Mesenchymal stem cell (in vitro differentiated cells and primary cell): ENCODE measurements around the gene ADCY5.

Experiments used
- DNase-seq: peaks from one replicate; pipeline ENCODE4 v3.0.0-alpha.2; 2013
- H2AFZ ChIP-seq: one replicate; pipeline ENCODE4 v1.6.1; 2013; ENCODE audit warnings: low read depth, mild to moderate bottlenecking, control low read depth, inconsistent platforms, low read length, moderate library complexity
- H2AK5ac ChIP-seq: 2 replicates; pipeline ENCODE4 v1.6.1; 2013; ENCODE audit warnings: low read length, moderate library complexity, mild to moderate bottlenecking, inconsistent platforms; ENCODE audit not compliant: severe bottlenecking
- H2BK120ac ChIP-seq: one replicate; pipeline ENCODE4 v1.6.1; 2013; ENCODE audit warnings: low read depth, mild to moderate bottlenecking, inconsistent platforms, low read length, moderate library complexity
- H2BK12ac ChIP-seq, 2 experiments: one replicate each; pipeline ENCODE4 v1.6.1; 2013; ENCODE audit warnings: inconsistent platforms in 2 of 2, low read length in 2 of 2, mild to moderate bottlenecking in 2 of 2, moderate library complexity in 2 of 2, control low read depth in 1 of 2
- H2BK15ac ChIP-seq: one replicate; pipeline ENCODE4 v1.6.1; 2013; ENCODE audit warnings: mild to moderate bottlenecking, low read depth, inconsistent platforms; ENCODE audit not compliant: poor library complexity, severe bottlenecking
- H2BK5ac ChIP-seq: 2 replicates; pipeline ENCODE4 v1.6.1; 2013; ENCODE audit warnings: low read depth, mild to moderate bottlenecking, low read length, control low read depth, inconsistent platforms; ENCODE audit not compliant: poor library complexity, severe bottlenecking
- H3K14ac ChIP-seq, 2 experiments: one replicate each; pipeline ENCODE4 v1.6.1; 2013; ENCODE audit warnings: inconsistent platforms in 2 of 2, low read length in 2 of 2, control low read depth in 1 of 2, mild to moderate bottlenecking in 1 of 2, moderate library complexity in 1 of 2
- H3K18ac ChIP-seq, 2 experiments: one replicate each; pipeline ENCODE4 v1.6.1; 2013; ENCODE audit warnings: inconsistent platforms in 2 of 2, low read length in 2 of 2, control low read depth in 1 of 2, low read depth in 1 of 2, mild to moderate bottlenecking in 1 of 2
- H3K23ac ChIP-seq, 2 experiments: one replicate each; pipeline ENCODE4 v1.6.1; 2013; ENCODE audit warnings: inconsistent platforms in 2 of 2, low read length in 2 of 2, mild to moderate bottlenecking in 2 of 2, moderate library complexity in 2 of 2, control low read depth in 1 of 2
- H3K27ac ChIP-seq: 2 replicates; pipeline ENCODE4 v1.5.1; 2013; ENCODE audit warnings: mild to moderate bottlenecking, moderate library complexity, low read length, control low read depth, inconsistent platforms; ENCODE audit not compliant: poor library complexity, severe bottlenecking
- H3K27me3 ChIP-seq, 2 experiments: 2 replicates each; pipeline versions ENCODE4 v1.6.1 to v1.7.0; 2013; ENCODE audit warnings: low read length in 2 of 2, mild to moderate bottlenecking in 2 of 2, moderate library complexity in 2 of 2, control low read depth in 1 of 2, inconsistent platforms in 1 of 2; ENCODE audit not compliant: control insufficient read depth in 1 of 2, insufficient read depth in 1 of 2
- H3K36me3 ChIP-seq, 2 experiments: 2 replicates each; pipeline versions ENCODE4 v1.6.1 to v1.7.0; 2013; ENCODE audit warnings: low read length in 2 of 2, control low read depth in 1 of 2, inconsistent platforms in 1 of 2, low read depth in 1 of 2, mild to moderate bottlenecking in 1 of 2; ENCODE audit not compliant: insufficient read depth in 2 of 2, control insufficient read depth in 1 of 2
- H3K4ac ChIP-seq, 2 experiments: one replicate each; pipeline ENCODE4 v1.6.1; 2013; ENCODE audit warnings: inconsistent platforms in 2 of 2, low read length in 2 of 2, mild to moderate bottlenecking in 2 of 2, moderate library complexity in 2 of 2, control low read depth in 1 of 2, low read depth in 1 of 2
- H3K4me1 ChIP-seq: 2 replicates; pipeline ENCODE4 v1.6.1; 2013; ENCODE audit warnings: low read depth, low read length, control low read depth; ENCODE audit not compliant: control insufficient read depth, insufficient read depth
- H3K4me2 ChIP-seq: 2 replicates; pipeline ENCODE4 v1.6.1; 2013; ENCODE audit warnings: low read length, mild to moderate bottlenecking, inconsistent platforms; ENCODE audit not compliant: poor library complexity, severe bottlenecking
- H3K4me3 ChIP-seq, 2 experiments: 2 replicates each; pipeline versions ENCODE4 v1.5.1 to v1.7.0; 2013; ENCODE audit warnings: low read length in 2 of 2, mild to moderate bottlenecking in 2 of 2, control low read depth in 1 of 2, low read depth in 1 of 2; ENCODE audit not compliant: insufficient read depth in 1 of 2
- H3K79me1 ChIP-seq: replicated peaks from 2 replicates; pipeline ENCODE4 v1.6.1; 2013; ENCODE audit warnings: mild to moderate bottlenecking, control low read depth, low read length, inconsistent platforms; ENCODE audit not compliant: poor library complexity, severe bottlenecking
- H3K9ac ChIP-seq: 2 replicates; pipeline ENCODE4 v1.7.0; 2013; ENCODE audit warnings: mild to moderate bottlenecking, low read length, moderate library complexity
- H3K9me3 ChIP-seq: 2 replicates; pipeline ENCODE4 v1.7.0; 2013; ENCODE audit warnings: mild to moderate bottlenecking, low read length; ENCODE audit not compliant: control insufficient read depth
- H4K8ac ChIP-seq: one replicate; pipeline ENCODE4 v1.6.1; 2013; ENCODE audit warnings: inconsistent platforms, mild to moderate bottlenecking, low read length, moderate library complexity
- H4K91ac ChIP-seq: one replicate; pipeline ENCODE4 v1.6.1; 2013; ENCODE audit warnings: mild to moderate bottlenecking, low read length, inconsistent platforms
- WGBS: methylation state at CpG from one replicate; pipeline ENCODE4 v1.1.7; 2013; ENCODE audit warnings: mixed read lengths; 5-methylcytosine and 5-hydroxymethylcytosine counted together

ADCY5 gene

DNA sequence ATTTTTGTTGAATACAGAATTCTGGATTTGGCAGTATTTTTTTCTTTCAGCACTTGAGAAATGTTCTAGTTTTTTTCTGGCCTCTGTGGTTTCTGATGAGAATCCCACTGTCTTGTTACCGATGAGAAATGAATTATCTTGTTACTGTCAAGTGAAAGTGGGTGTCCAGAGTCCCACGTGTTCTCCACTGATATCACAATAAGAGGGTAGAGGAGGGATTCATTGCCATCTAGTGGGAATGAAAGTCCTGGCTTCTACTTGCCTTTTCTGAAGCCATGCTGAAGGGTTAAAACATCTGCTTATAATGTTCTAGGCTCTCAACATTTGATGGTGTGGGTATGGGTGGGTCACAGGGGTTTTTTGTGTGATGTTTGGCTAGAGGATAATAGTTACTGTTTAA is 181.1 kb downstream of the ADCY5 start:
- Histone ChIP-seq H3K4me2 (no peak overlapping the region), H2AK5ac (no peak overlapping the region), H3K36me3 (peaks cover 0 to 29% of the 10 kb centered on the region in 2 experiments), H2AFZ (no peak overlapping the region), H2BK12ac (no peak overlapping the region), H3K18ac (no peak overlapping the region), H3K9ac (no peak overlapping the region), H3K27ac (no peak overlapping the region), H3K9me3 (no peaks in the 10 kb centered on the region), H3K27me3 (no peaks in the 10 kb centered on the region), H2BK5ac (no peak overlapping the region), H3K4ac (no peak overlapping the region), H2BK15ac (no peak overlapping the region), H3K4me1 (no peaks in the 10 kb centered on the region), H3K14ac (no peak overlapping the region), H4K91ac (no peak overlapping the region), H3K4me3 (no peak overlapping the region), H3K79me1 (no peaks in the 10 kb centered on the region), H4K8ac (no peak overlapping the region), H2BK120ac (no peak overlapping the region), H3K23ac (no peak overlapping the region)
- 83% methylated on average over 2 of the region's 2 CpGs for WGBS
- no peak for DNase-seq

DNA sequence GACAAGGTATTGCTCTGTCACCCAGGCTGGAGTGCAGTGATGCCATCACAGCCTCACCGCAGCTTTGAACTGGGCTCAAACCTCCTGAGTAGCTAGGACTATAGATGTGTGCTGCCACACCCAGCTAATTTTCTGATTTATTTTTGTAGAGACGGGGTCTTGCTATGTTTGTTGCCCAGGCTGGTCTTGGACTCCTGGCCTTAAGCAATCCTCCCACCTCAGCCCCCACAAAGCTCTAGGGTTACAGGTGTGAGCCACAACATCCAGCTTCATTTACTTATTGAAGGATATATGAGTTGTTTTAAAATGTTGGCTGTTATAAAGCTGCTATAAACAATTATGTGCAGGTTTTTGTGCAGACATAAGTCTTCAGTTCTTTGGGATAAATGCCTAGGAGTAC is 184.9 kb downstream of the ADCY5 start:
- H3K36me3 ChIP-seq, result peaks cover 0 to 43% of the 10 kb centered on the region in 2 experiments
- H2BK120ac ChIP-seq, result no peak overlapping the region
- no peaks in the 10 kb centered on the region for H3K9me3 ChIP-seq
- H4K8ac ChIP-seq, result no peak overlapping the region
- H3K27me3 ChIP-seq, result no peaks in the 10 kb centered on the region
- H3K18ac ChIP-seq, result no peak overlapping the region
- H3K23ac ChIP-seq, result no peak overlapping the region
- H3K4me2 ChIP-seq, result no peak overlapping the region
- H2BK12ac ChIP-seq, result no peak overlapping the region
- H3K79me1 ChIP-seq, result no peaks in the 10 kb centered on the region
- no peak overlapping the region for H3K4me3 ChIP-seq
- no peak overlapping the region for H2BK15ac ChIP-seq
- H4K91ac ChIP-seq, result no peak overlapping the region
- H2BK5ac ChIP-seq, result no peak overlapping the region
- DNase-seq, result no peak
- 94% methylated on average over 2 of the region's 2 CpGs for WGBS
- no peak overlapping the region for H2AK5ac ChIP-seq
- no peak overlapping the region for H3K14ac ChIP-seq
- H3K4ac ChIP-seq, result no peak overlapping the region
- H3K4me1 ChIP-seq, result no peaks in the 10 kb centered on the region
- H3K27ac ChIP-seq, result no peak overlapping the region
- H3K9ac ChIP-seq, result no peak overlapping the region
- no peak overlapping the region for H2AFZ ChIP-seq

GRCh38 chr3:123262868-123263267 is 186.0 kb downstream of the ADCY5 start:
- no peak overlapping the region for H3K14ac ChIP-seq
- H3K4ac ChIP-seq, result no peak overlapping the region
- no peak overlapping the region for H2AK5ac ChIP-seq
- H2BK120ac ChIP-seq, result no peak overlapping the region
- 99% methylated on average over 3 of the region's 5 CpGs for WGBS
- H2AFZ ChIP-seq, result no peak overlapping the region
- H3K36me3 ChIP-seq, result peaks cover 0 to 33% of the 10 kb centered on the region in 2 experiments
- H3K18ac ChIP-seq, result no peak overlapping the region
- no peak overlapping the region for H2BK5ac ChIP-seq
- no peaks in the 10 kb centered on the region for H3K4me1 ChIP-seq
- H3K4me3 ChIP-seq, result no peak overlapping the region
- H3K9ac ChIP-seq, result no peak overlapping the region
- no peak overlapping the region for H3K27ac ChIP-seq
- no peak overlapping the region for H4K91ac ChIP-seq
- H3K23ac ChIP-seq, result no peak overlapping the region
- no peaks in the 10 kb centered on the region for H3K27me3 ChIP-seq
- no peaks in the 10 kb centered on the region for H3K9me3 ChIP-seq
- H3K4me2 ChIP-seq, result no peak overlapping the region
- H4K8ac ChIP-seq, result no peak overlapping the region
- no peak overlapping the region for H2BK15ac ChIP-seq
- no peak overlapping the region for H2BK12ac ChIP-seq
- no peak for DNase-seq
- no peaks in the 10 kb centered on the region for H3K79me1 ChIP-seq

- Histone ChIP-seq H3K9me3 (no peaks in the 10 kb centered on the region), H2AK5ac (no peak overlapping the region), H3K4me1 (no peaks in the 10 kb centered on the region), H2BK5ac (no peak overlapping the region), H2BK120ac (no peak overlapping the region), H3K14ac (no peak overlapping the region), H3K4me3 (no peak overlapping the region), H3K9ac (no peak overlapping the region), H3K27ac (no peak overlapping the region), H3K79me1 (no peaks in the 10 kb centered on the region), H3K4ac (no peak overlapping the region), H4K8ac (no peak overlapping the region), H3K23ac (no peak overlapping the region), H2AFZ (no peak overlapping the region), H3K36me3 (peaks cover 3 to 32% of the 10 kb centered on the region in 2 experiments), H3K4me2 (no peak overlapping the region), H3K18ac (no peak overlapping the region), H2BK15ac (no peak overlapping the region), H2BK12ac (no peak overlapping the region), H3K27me3 (no peaks in the 10 kb centered on the region), H4K91ac (no peak overlapping the region)
- 100% methylated on average over 1 of the region's 2 CpGs for WGBS
- no peak for DNase-seq
Observed at GRCh38 chr3:123262226-123262625, 186.7 kb downstream of the ADCY5 start.
